HAP-1 (cell line): Measurements from ENCODE around the gene APOL6.
"Not testable (repeated sequence)": the region's sequence is repeated elsewhere in the genome, so short reads cannot be mapped to it uniquely, and the experiment has no call there.

Source experiments
- DNase-seq, 2 experiments: peaks; one replicate each; pipeline ENCODE4 v3.0.0-alpha.2; 2016 to 2020; ENCODE audit warnings: low spot score in 2 of 2
- H3K27me3 ChIP-seq: fragments of 250-450 bp; sonication (Bioruptor Pico); 2 replicates; pipeline ENCODE4 v1.5.1; 2020; ENCODE audit warnings: low read depth, mild to moderate bottlenecking, moderate library complexity
- H3K36me3 ChIP-seq: fragments of 250-450 bp; sonication (Bioruptor Pico); replicated peaks from 2 replicates; pipeline ENCODE4 v1.5.1; 2020; ENCODE audit warnings: mild to moderate bottlenecking
- H3K4me1 ChIP-seq: fragments of 250-450 bp; sonication (Bioruptor Pico); 2 replicates; pipeline ENCODE4 v1.5.1; 2020; ENCODE audit warnings: mild to moderate bottlenecking
- H3K4me3 ChIP-seq: fragments of 250-450 bp; sonication (Bioruptor Pico); 2 replicates; pipeline ENCODE4 v1.5.1; 2020; ENCODE audit warnings: mild to moderate bottlenecking, moderate library complexity
- H3K9me3 ChIP-seq: fragments of 250-450 bp; sonication (Bioruptor Pico); 2 replicates; pipeline ENCODE4 v1.5.1; 2020; ENCODE audit warnings: mild to moderate bottlenecking, moderate library complexity
- in situ Hi-C: fragments of 300-500 bp; cut with MboI; formaldehyde crosslinking; loops from 3 replicates; pipeline ENCODE4 v1.14.3; 2020; ENCODE audit warnings: low sequenced_read_pairs, inconsistent platforms, mixed read lengths

APOL6 gene

GRCh38 chr22:35683560-35683959 is 35.3 kb downstream of the APOL6 start:
- Histone ChIP-seq H3K27me3 (0 out of 2 replicates have a peak, but pooled peaks cover 5% of the 10 kb centered on the region), H3K4me1 (no peaks in the 10 kb centered on the region), H3K4me3 (no peak overlapping the region), H3K9me3 (peaks cover 4% of the 10 kb centered on the region; the same call in 1 of the 2 replicates), H3K36me3 (no peaks in the 10 kb centered on the region)
- no peak for DNase-seq
- in situ Hi-C loops, result no loop called here

- H3K27me3 ChIP-seq, result no peaks in the 10 kb centered on the region; the same call in 1 of the 2 replicates
- in situ Hi-C loops, result no loop called here
- no peak overlapping the region for H3K4me3 ChIP-seq
- peaks cover 4% of the 10 kb centered on the region; the same call in 1 of the 2 replicates for H3K9me3 ChIP-seq
- no peaks in the 10 kb centered on the region for H3K4me1 ChIP-seq
- DNase-seq, result peak in 1 of 2 experiments; percentile 44
- no peaks in the 10 kb centered on the region for H3K36me3 ChIP-seq
These were observed 36.0 kb downstream of the APOL6 start for GRCh38 chr22:35684270-35684700.

- Histone ChIP-seq H3K4me3 (no peak overlapping the region), H3K36me3 (no peaks in the 10 kb centered on the region), H3K4me1 (no peaks in the 10 kb centered on the region), H3K27me3 (no peaks in the 10 kb centered on the region; the same call in 1 of the 2 replicates), H3K9me3 (peaks cover 4% of the 10 kb centered on the region; the same call in 1 of the 2 replicates)
- in situ Hi-C loops, result no loop called here
- DNase-seq, result no peak
These were observed 36.5 kb downstream of the APOL6 start for GRCh38 chr22:35684732-35685131.

- no peaks in the 10 kb centered on the region; the same call in 1 of the 2 replicates for H3K27me3 ChIP-seq
- H3K4me1 ChIP-seq, result no peaks in the 10 kb centered on the region
- no peak for DNase-seq
- peaks cover 4% of the 10 kb centered on the region; the same call in 1 of the 2 replicates for H3K9me3 ChIP-seq
- H3K4me3 ChIP-seq, result no peak overlapping the region
- no peaks in the 10 kb centered on the region for H3K36me3 ChIP-seq
- in situ Hi-C loops, result no loop called here
These were observed 37.5 kb downstream of the APOL6 start for GRCh38 chr22:35685731-35686130.

GRCh38 chr22:35686298-35686697 is 38.1 kb downstream of the APOL6 start:
- in situ Hi-C loops, result no loop called here

GRCh38 chr22:35687461-35687860 is 39.2 kb downstream of the APOL6 start:
- no peaks in the 10 kb centered on the region; the same call in 1 of the 2 replicates for H3K27me3 ChIP-seq
- DNase-seq, result no peak
- H3K4me3 ChIP-seq, result no peak overlapping the region
- in situ Hi-C loops, result no loop called here
- no peaks in the 10 kb centered on the region for H3K9me3 ChIP-seq
- H3K36me3 ChIP-seq, result no peaks in the 10 kb centered on the region
- no peaks in the 10 kb centered on the region for H3K4me1 ChIP-seq

More at GRCh38 chr22:35686298-35686697, 38.1 kb downstream of the APOL6 start:
- Histone ChIP-seq H3K4me1 (no peaks in the 10 kb centered on the region), H3K9me3 (peaks cover 2% of the 10 kb centered on the region; the same call in 1 of the 2 replicates), H3K27me3 (no peaks in the 10 kb centered on the region; the same call in 1 of the 2 replicates), H3K36me3 (no peaks in the 10 kb centered on the region), H3K4me3 (no peak overlapping the region)
- DNase-seq, result no peak

GRCh38 chr22:35688913-35689675 is 40.8 kb downstream of the APOL6 start:
- Histone ChIP-seq H3K36me3 (no peaks in the 10 kb centered on the region), H3K4me3 (no peak overlapping the region), H3K9me3 (no peaks in the 10 kb centered on the region), H3K4me1 (no peaks in the 10 kb centered on the region), H3K27me3 (peaks cover 4% of the 10 kb centered on the region)
- in situ Hi-C loops, result no loop called here
- no peak for DNase-seq

GRCh38 chr22:35690001-35690400 is 41.8 kb downstream of the APOL6 start:
- Histone ChIP-seq H3K27me3 (peaks cover 4% of the 10 kb centered on the region), H3K4me1 (no peaks in the 10 kb centered on the region), H3K36me3 (no peaks in the 10 kb centered on the region), H3K9me3 (no peaks in the 10 kb centered on the region), H3K4me3 (no peak overlapping the region)
- in situ Hi-C loops, result no loop called here
- DNase-seq, result no peak

- DNase-seq, result no peak
- H3K4me1 ChIP-seq, result no peaks in the 10 kb centered on the region
- H3K36me3 ChIP-seq, result no peaks in the 10 kb centered on the region
- H3K27me3 ChIP-seq, result peaks cover 4% of the 10 kb centered on the region; the same call in 1 of the 2 replicates
- no peak overlapping the region for H3K4me3 ChIP-seq
- in situ Hi-C loops, result no loop called here
- no peaks in the 10 kb centered on the region for H3K9me3 ChIP-seq
These were observed 47.0 kb downstream of the APOL6 start for GRCh38 chr22:35695202-35695601.

GRCh38 chr22:35697142-35697541 is 48.9 kb downstream of the APOL6 start:
- in situ Hi-C loops, result no loop called here
- H3K4me3 ChIP-seq, result no peak overlapping the region
- no peak for DNase-seq

GRCh38 chr22:35699852-35700251 is 51.6 kb downstream of the APOL6 start:
- H3K9me3 ChIP-seq, result not testable (repeated sequence)

More at GRCh38 chr22:35697142-35697541, 48.9 kb downstream of the APOL6 start:
- H3K27me3 ChIP-seq, result peaks cover 4% of the 10 kb centered on the region; the same call in 1 of the 2 replicates
- H3K36me3 ChIP-seq, result no peaks in the 10 kb centered on the region
- no peaks in the 10 kb centered on the region for H3K9me3 ChIP-seq
- no peaks in the 10 kb centered on the region for H3K4me1 ChIP-seq

GRCh38 chr22:35703861-35704584 is 55.8 kb downstream of the APOL6 start:
- H3K36me3 ChIP-seq, result no peaks in the 10 kb centered on the region
- no peaks in the 10 kb centered on the region for H3K4me1 ChIP-seq
- no peak for DNase-seq
- no peak overlapping the region for H3K4me3 ChIP-seq
- peaks cover 1% of the 10 kb centered on the region; the same call in 1 of the 2 replicates for H3K27me3 ChIP-seq
- no peaks in the 10 kb centered on the region for H3K9me3 ChIP-seq
- in situ Hi-C loops, result no loop called here

More at GRCh38 chr22:35699852-35700251, 51.6 kb downstream of the APOL6 start:
- H3K36me3 ChIP-seq, H3K4me1 ChIP-seq, in situ Hi-C loops, H3K27me3 ChIP-seq, H3K4me3 ChIP-seq, DNase-seq: not testable (repeated sequence)

GRCh38 chr22:35705141-35705540 is 56.9 kb downstream of the APOL6 start:
- Histone ChIP-seq H3K36me3 (no peaks in the 10 kb centered on the region), H3K27me3 (peaks cover 4% of the 10 kb centered on the region; the same call in 1 of the 2 replicates), H3K4me3 (no peak overlapping the region), H3K4me1 (no peaks in the 10 kb centered on the region), H3K9me3 (no peaks in the 10 kb centered on the region)
- DNase-seq, result no peak
- in situ Hi-C loops, result no loop called here

GRCh38 chr22:35708453-35708852 is 60.2 kb downstream of the APOL6 start:
- peaks cover 4% of the 10 kb centered on the region; the same call in 1 of the 2 replicates for H3K27me3 ChIP-seq
- DNase-seq, result no peak
- peaks cover 4% of the 10 kb centered on the region; the same call in 1 of the 2 replicates for H3K9me3 ChIP-seq
- H3K36me3 ChIP-seq, result no peaks in the 10 kb centered on the region
- H3K4me1 ChIP-seq, result no peaks in the 10 kb centered on the region
- H3K4me3 ChIP-seq, result no peak overlapping the region
- in situ Hi-C loops, result no loop called here
